ENCODE data around the gene ALOX12.
"Not testable (repeated sequence)": the region's sequence is repeated elsewhere in the genome, so short reads cannot be mapped to it uniquely, and the experiment has no call there.

The ALOX12 gene, protein sequence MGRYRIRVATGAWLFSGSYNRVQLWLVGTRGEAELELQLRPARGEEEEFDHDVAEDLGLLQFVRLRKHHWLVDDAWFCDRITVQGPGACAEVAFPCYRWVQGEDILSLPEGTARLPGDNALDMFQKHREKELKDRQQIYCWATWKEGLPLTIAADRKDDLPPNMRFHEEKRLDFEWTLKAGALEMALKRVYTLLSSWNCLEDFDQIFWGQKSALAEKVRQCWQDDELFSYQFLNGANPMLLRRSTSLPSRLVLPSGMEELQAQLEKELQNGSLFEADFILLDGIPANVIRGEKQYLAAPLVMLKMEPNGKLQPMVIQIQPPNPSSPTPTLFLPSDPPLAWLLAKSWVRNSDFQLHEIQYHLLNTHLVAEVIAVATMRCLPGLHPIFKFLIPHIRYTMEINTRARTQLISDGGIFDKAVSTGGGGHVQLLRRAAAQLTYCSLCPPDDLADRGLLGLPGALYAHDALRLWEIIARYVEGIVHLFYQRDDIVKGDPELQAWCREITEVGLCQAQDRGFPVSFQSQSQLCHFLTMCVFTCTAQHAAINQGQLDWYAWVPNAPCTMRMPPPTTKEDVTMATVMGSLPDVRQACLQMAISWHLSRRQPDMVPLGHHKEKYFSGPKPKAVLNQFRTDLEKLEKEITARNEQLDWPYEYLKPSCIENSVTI

DNA sequence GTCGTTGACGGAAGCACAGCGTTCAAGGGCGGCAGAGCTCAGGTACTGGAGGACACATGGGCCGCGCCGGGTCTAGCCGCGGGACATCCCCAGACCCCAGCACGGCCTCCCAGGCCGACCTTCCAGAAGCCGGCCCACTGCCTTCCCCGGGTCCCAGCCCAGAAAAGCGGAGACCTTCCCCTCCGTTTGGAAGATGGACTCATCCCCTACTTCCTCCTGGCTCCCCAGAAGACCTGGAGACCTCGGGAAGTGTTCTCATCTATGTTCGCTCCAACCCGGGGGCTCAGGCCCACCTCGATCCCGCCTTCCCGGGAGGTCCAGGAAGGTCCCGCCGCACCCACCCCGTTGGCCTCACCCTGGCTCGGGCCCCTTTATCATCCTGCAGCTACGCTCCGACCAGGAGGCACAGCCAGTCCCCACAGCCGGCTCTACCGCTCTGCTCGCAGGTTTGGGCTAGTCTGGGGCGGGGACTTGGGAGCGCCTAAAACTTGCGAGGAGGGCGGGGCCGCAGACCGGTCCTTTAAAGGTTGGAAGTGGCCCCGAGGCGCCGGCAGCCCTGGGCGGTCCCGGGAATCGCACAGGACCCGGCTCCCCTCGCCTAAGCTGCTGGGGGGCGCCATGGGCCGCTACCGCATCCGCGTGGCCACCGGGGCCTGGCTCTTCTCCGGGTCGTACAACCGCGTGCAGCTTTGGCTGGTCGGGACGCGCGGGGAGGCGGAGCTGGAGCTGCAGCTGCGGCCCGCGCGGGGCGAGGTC is at the start of gene ALOX12:
TSS of gene ALOX12 (plus strand) at position 550 of the 756 bp plus-strand sequence. CDS start at position 619, 69 bp downstream.
- DNase-seq, result no peak

DNA sequence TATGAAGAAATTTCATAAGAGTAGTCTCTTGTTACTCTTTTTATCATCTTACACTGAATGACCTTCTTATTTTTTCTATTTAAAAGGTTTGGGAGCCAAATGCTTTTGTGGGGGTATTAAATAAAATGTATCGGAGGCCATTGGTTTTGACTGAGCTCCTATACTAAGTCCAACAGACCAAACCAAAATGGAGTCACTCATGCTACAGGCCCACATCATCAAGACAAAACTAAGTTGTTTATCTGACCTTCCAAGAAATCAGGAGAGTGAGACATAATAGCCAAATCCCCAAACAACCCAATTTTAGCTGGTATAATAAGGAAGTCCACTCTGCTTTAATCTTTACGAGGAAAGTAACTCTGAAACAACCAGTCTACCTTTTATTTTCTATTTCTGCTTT is 48.1 kb upstream of the ALOX12 start:
- DNase-seq, result no peak

DNA sequence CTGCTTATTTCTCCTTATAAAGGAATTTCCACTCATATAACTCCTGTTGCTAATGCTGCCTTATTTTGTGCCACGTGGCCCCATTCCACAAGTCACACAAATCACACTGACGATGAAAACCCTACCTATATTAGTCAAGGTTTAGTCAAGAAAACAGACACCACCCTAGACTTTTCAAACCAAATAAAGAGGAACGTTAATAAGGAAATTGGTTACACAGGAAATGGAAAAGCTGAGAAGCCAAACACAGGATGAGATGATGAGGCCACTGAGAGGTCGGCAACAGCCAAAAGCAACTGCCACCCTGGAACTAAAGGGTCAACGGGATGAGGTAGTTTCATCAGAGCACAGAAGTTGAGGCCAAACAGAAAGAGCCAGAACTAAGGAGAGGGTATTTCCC is 47.3 kb upstream of the ALOX12 start:
- no peak for DNase-seq

DNA sequence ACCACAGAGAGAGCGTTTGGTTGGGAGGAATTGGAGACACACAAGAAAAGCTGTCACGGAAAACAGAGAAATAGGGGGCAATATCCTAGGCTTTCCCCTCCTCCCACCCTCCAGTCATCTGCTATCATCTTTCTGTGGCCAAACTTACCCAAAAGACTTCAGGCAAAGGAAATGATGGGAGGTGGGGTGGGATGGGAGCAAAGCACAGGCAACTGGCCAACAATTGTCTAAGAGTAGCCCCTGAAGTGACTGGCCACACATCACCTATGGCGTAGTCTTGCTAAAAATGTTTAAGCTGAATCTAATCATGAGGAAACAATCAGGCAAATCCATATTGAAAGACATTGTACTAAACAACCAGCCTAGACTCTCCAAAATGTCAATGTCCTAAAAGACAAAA is 46.9 kb upstream of the ALOX12 start:
- no peak for DNase-seq

DNA sequence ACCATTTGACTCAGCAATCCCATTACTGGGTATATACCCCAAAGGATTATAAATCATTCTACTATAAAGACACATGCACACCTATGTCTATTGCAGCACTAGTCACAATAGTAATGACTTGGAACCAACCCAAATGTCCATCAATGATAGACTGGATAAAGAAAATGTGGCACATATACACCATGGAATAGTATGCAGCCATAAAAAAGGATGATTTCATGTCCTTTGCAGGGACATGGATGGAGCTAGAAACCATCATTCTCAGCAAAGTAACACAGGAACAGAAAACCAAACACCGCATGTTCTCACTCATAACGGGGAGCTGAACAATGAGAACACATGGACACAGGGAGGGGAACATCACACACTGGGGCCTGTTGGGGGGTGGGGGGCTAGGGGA is 44.9 kb upstream of the ALOX12 start:
- DNase-seq, result not testable (repeated sequence)

DNA sequence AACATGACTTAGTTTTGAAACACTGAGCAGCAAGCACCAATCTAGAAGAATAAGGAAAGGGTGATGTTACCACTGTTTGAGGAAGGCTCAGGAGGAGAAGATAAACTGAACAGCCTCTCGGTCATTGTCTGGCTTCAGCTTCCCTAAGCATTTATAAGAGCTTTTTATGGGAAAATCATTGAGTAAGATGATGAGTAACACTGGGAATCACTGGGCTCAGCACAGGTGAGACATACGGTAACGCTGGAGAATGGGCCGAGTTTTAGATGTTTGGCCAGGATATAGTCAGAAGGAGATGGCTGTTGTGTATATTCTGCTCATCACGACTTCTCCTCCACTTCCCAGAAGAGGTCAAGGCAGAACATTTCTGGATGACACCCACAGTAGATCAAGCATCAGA is 42.2 kb upstream of the ALOX12 start:
- DNase-seq, result no peak

DNA sequence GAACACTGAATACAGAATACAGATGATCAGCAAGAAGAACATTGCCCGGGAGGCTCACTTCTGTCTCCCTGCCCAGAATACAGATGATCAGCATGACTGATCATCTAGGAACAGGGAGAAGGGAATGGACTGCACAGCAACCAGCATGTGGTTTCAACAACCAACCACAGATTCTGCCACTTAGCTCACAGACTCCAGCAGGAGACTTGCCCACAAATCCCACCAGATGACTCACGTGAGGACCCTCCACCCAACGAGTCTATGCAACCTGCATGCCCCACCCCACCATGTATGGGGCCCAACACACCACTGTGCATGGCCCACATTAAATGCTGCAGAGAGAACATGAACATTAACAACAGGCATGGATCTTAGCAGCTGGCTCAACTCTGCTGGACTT is 36.1 kb upstream of the ALOX12 start:
- no peak for DNase-seq

DNA sequence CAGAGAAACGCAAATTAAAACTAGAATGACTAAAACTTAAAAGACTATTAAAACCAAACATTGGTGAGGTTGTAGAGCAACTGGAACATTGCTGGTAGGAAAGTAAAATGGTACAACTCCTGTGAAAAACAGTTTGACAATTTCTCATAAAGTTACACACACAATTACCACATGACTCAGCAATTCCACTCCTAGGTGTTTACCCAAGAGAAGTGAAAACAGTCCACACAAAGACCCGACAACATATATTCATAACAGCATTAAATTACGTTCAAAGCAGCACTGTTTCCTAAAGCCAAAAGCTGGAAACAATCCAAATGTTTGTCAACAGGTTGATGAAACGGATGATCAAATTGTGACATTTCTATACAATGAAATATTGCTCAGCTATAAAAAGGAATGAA is 26.5 kb upstream of the ALOX12 start:
- DNase-seq, result no peak

DNA sequence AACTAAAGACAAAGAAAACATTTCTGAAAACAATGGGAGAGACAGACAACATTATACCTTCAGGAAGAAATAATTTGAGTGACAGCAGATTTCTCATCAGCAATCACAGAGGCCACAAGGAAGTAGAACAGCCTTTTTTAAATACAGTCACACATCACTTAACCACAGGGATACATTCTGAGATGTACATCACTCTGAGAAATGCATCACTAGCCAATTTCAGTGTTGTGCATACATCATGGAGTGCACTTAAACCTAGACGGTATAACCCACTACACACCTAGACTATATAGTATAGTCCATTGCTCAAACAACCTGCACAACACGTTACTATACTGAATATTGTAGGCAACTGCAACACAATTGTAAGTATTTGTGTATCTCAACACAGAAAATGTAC is 24.9 kb upstream of the ALOX12 start:
- no peak for DNase-seq

DNA sequence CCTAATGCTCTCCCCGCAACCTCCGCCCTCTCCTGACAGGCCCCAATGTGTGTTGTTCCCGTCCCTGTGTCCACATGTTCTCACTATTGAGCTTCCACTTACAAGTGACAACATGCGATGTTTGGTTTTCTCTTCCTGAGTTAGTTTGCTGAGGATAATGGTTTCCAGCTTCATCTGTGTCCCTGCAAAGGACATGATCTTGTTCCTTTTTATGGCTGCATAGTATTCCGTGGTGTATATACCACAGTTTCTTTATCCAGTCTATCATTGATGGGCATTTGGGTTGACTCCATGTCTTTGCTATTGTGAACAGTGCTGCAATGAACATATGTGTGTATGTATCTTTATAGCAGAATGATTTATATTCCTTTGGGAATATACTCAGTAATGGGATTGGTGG is 16.4 kb upstream of the ALOX12 start:
- not testable (repeated sequence) for DNase-seq

DNA sequence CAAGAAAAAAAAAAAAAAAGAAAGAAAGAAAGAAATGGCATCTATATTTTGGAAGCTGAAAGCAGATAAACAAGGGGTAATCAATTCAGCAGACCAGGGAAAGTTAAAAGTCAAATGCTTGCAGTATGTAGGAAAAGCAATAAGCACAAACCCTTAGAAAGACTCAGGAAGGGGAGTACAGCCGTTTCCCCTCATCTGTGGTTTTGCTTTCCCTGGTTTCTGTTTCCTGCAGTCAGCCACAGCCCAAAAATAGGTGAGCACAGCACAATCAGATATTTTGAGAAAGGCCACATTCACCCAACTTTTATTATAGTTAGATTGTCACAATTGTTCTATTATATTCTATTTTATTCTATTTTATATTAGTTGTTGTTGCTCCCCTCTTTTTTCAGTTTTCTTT is 14.4 kb upstream of the ALOX12 start:
- no peak for DNase-seq

DNA sequence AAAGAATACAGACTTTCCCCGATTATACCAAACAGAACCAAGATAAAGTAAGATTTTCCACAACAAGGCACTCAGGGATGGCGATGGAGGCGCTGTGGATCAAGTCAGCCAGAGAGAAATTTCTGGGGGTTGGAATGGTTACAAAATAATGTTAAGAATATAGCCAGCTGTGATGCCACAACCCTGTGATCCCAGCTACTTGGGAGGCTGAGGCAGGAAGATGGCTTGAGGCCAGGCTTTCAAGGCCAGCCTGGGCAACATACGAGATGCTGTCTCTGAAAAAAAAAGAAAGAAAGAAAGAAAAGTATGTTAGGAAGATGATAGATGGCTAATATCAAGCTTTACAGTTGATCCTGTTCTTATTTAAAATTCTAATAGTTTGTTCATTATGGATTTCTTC is 10.6 kb upstream of the ALOX12 start:
- DNase-seq, result no peak

DNA sequence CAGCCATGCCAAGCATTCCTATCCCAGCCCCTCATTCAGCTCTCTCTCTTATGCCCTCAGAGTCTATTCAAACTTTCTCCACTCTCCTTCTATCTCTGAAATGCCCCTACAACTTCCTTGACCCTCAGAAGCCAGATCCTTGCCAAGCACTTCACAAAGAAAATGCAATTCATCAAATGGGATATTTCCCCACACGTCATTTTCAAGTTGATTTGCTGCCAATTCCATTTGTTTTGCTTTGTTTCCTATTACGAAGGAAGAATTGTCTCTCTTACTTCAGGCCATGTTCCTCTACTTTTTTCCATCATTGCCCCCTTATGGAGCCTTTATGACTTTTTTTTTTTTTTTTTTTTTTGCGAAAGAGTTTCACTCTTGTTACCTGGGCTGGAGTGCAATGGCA is 9.2 kb upstream of the ALOX12 start:
- DNase-seq, result no peak

DNA sequence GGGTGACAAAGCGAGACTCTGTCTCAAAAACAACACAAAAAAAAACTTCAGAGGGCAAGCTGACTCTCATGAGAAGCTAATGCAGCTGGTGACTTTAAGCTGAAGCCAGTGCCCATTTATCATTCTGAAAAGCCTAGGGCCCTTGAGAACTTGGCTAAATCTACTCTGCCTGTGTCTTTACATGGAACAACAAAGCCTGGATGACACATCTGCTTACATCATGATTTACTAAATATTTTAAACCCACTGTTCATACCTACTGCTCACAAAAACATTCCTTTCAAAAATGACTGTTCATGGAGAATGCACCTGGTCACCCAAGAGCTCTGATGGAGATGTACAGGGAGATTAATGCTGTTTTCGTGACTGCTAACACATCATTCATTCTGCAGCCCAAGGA is 6.1 kb upstream of the ALOX12 start:
- DNase-seq, result no peak

DNA sequence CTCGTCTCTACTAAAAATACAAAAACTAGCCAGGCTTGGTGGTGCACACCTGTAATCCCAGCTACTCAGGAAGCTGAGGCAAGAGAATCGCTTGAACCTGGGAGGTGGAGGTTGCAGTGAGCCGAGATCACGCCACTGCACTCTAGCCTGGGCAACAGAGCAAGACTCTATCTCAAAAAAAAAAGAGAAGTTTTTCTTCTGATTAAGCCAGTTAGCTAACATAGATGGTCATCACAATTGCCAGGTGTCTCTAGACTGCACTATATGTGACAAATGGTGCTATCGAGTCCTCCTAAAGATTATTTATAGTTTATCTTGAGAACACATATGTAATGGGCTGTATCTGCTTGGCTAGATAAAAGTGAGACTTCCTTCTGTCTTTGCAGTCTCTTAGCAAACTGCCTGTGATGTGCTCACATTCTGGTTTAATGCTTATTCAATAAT is 2.2 kb upstream of the ALOX12 start:
- not testable (repeated sequence) for DNase-seq

DNA sequence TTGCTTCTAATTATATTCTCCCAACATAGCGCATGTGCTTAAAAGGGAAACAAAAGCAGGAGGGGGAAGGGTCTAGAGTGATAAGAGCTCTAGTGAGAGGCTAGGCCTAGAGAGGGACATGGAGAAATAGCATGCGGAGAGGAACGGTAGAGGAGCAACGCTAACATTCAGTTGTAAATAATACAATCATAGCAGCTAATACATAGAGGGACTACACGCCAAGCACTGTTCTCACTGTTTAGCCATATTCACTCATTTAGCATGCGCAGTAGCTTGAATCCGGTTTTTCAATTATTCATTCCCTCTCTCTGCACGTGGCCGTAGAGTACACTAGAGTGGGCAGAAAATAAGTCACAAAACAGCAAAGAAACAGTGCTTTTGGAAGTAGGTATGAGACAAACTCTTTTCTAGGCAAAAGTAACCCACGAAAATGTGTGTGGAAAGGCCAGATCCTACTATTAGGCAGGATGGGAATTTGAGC is 1.7 kb upstream of the ALOX12 start:
- no peak for DNase-seq

DNA sequence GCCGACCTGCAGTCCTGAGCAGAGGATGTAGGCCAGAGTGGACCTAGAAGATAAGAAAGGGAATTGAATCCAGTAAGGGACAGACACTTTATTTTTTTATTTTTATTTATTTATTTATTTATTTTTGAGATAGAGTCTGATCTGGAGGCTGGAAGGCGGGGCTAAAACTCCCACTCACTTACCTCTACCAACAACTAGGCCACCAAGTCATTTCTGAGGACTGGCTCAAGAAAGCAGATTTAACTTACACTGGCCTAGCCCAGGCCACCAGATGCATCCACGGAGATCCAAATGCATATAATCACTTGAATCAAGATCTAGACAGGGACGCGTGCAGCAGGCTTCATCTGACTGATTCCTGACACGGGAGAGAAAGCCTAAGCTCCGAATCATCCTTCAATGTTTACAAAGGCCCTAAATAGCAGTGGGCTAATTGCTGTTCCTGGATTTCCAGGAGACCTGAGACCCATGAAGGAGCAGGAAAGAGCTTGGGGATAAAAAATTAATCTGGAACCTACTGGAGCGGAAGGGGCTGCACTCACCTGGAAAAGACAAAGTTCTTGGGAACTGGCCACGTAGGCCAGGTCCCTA is 1.1 kb upstream of the ALOX12 start:
- no peak for DNase-seq

DNA sequence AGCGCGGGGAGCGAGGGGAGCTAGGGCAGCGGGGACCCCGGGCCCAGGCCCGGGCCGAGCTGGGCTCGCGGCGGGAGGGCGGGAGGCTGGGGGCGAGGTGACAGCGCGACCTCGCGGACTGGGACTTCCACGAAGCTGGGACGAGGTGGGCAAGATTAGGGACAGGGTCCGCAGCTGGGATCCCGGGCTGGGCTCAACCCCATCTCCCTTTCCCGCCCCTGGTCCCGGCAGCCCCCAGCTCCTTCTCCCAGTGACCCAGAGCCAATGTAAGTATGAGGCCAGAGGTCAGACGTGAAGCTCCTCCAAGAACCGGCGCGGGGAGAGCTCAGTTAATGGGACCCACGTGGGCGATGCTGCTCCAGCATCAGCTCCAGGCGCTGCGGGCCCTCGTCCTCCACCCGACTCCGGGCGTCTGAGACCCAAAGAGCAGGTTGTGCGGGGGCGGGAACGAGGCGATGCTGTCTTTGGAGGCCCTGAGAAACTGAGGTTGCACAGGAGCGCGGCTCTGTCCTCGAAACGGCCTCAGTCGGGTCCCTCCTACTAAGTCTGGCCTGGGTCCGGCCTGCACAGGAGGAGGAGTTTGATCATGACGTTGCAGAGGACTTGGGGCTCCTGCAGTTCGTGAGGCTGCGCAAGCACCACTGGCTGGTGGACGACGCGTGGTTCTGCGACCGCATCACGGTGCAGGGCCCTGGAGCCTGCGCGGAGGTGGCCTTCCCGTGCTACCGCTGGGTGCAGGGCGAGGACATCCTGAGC is 585 bp downstream of the ALOX12 start:
- no peak for DNase-seq

DNA sequence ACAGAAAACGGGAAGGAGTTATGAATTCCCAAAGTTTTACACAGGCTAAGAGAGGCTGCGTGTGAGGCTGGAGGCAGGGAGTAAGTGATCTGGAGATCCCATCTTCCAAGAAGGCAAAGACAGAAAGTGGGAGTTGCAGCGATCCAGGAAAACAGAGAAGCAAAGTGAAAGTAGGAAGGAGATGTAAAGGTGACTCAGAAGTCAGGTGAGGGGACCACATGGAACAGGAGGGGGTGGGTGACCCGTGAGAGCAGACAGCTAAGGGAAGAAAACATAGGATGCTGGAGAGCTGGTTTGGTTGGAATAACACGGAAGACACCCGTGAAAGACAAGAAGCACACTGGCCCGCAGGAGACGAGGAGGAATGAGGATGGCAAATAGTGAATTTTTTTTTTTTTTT is 1.3 kb downstream of the ALOX12 start:
- DNase-seq, result no peak

DNA sequence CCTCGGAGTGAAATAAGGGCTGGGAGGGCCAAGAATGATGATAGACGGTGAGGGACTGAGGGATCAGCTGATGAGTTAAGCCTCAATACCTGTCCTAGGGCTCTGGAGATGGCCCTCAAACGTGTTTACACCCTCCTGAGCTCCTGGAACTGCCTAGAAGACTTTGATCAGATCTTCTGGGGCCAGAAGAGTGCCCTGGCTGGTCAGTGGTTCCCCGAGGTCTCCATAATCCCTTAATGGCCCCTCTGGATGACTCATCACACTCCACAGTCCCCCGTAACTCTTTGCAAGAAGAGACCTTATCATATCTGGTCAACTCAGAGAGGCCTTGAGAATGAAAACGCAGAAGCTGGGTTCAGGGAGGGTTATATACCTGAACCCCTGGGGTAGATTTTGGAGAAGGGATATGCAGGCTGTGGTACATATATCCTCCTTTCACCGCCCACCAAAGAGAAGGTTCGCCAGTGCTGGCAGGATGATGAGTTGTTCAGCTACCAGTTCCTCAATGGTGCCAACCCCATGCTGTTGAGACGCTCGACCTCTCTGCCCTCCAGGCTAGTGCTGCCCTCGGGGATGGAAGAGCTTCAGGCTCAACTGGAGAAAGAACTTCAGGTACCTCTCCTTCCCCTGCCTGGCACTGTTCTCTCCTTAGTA is 3.1 kb downstream of the ALOX12 start:
- no peak for DNase-seq

DNA sequence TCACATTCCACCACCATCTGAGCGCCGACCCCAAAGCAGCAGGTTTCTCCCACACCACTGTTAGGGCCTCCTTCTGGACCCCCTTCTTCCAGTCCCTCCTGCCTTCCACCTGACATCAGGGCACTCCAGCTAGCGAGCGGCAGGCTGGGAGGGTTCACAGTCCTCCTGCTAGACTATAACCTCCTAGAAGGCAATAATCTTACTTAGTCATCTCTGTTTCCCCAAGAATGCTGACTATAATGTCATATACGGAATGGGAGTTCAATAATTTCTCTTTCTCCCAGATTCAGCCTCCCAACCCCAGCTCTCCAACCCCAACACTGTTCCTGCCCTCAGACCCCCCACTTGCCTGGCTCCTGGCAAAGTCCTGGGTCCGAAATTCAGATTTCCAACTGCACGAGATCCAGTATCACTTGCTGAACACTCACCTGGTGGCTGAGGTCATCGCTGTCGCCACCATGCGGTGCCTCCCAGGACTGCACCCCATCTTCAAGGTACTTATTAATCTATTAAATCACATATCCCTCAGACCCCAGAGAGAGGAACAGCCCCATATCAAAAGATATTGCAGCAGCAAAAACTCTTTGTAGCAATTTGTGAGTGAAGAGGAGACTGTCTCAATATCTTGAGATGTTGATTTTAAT is 5.6 kb downstream of the ALOX12 start:
- DNase-seq, result no peak

Measured in NCI-H524 treated with DMSO at 0.1 percent for 48 hours (cell line).